HepG2 (cell line): ENCODE data around the gene LGI4. TPM values are rescaled to one million over a fixed set of nuclear protein-coding genes. Genes with fewer than 3 reads are reported as not detected.
A peak's percentile ranks its signal among the peaks of the same experiment; 100 is the strongest.
"Not testable (repeated sequence)": the region's sequence is repeated elsewhere in the genome, so short reads cannot be mapped to it uniquely, and the experiment has no call there.

Experiments
- ATAC-seq: fragments of 200-7000 bp; cut with Tn5 transposase; 3 replicates; pipeline ENCODE4 v1.9.1; 2020; ENCODE audit warnings: mild to moderate bottlenecking, moderate library complexity
- BruUV-seq: library from RNA; stranded (reverse); fragments of 400-500 nt; replicated peaks from 2 replicates; lab custom pipeline; 2021; lab: Mats Ljungman, UMichigan
- CTCF ChIA-PET: fragments of 300-600 bp; formaldehyde crosslinking; extraction: SDS; loops from one replicate; lab custom pipeline; 2021; ENCODE audit warnings: low total read pairs, inconsistent platforms, low intra/inter-chr PET ratio; lab: Yijun Ruan, JAX
- POLR2A ChIA-PET: fragments of 350-600 bp; sonication (Branson Sonifier 250); formaldehyde crosslinking; loops from one replicate; lab custom pipeline; 2020; ENCODE audit warnings: antibody characterized with exemption, inconsistent platforms; lab: Yijun Ruan, JAX
- DNase-seq: peaks from one replicate; pipeline ENCODE4 v3.0.0-alpha.2; 2015; ENCODE audit warnings: low spot score
- FAIRE-seq: peaks from 3 replicates; lab custom pipeline; 2011; peaks lifted over from hg19 to GRCh38; lab: Jason Lieb, UNC
- H2AFZ ChIP-seq: one replicate; pipeline ENCODE4 v1.6.1; 2011; ENCODE audit warnings: low read length, inconsistent platforms
- H3K27ac ChIP-seq: fragments of 300-600 bp; 3 replicates; pipeline ENCODE4 v1.8.0; 2011; ENCODE audit warnings: mixed run types, mild to moderate bottlenecking, mixed read lengths, low read length, inconsistent platforms; ENCODE audit not compliant: insufficient read depth; ENCODE audit errors: extremely low read length
- H3K27me3 ChIP-seq, 2 experiments: fragments of 200-600 bp in 1 of 2; 2 replicates in 1 of 2; 3 replicates in 1 of 2; pipeline versions ENCODE4 v1.6.0 to v1.8.0; 2011; ENCODE audit warnings: low read length in 2 of 2, mild to moderate bottlenecking in 2 of 2, moderate library complexity in 2 of 2, inconsistent platforms in 1 of 2; ENCODE audit not compliant: insufficient read depth in 2 of 2, control insufficient read depth in 1 of 2
- H3K36me3 ChIP-seq, 2 experiments: fragments of 200-600 bp in 1 of 2; replicated peaks in 1 of 2; 2 replicates in 1 of 2; 3 replicates in 1 of 2; pipeline versions ENCODE4 v1.5.1 to v1.8.0; 2011; ENCODE audit warnings: low read length in 2 of 2, inconsistent platforms in 1 of 2; ENCODE audit not compliant: insufficient read depth in 2 of 2, control insufficient read depth in 1 of 2
- H3K4me1 ChIP-seq: 2 replicates; pipeline ENCODE4 v1.5.1; 2012; ENCODE audit warnings: low read length, inconsistent platforms; ENCODE audit not compliant: insufficient read depth
- H3K4me2 ChIP-seq: 2 replicates; pipeline ENCODE4 v1.6.0; 2011; ENCODE audit warnings: low read depth, low read length, inconsistent platforms
- H3K4me3 ChIP-seq, 3 experiments: fragments of 200-600 bp in 1 of 3; sonication (generic), shearing (Covaris generic) in 1 of 3; replicated peaks in 1 of 3; 2 replicates each; pipeline ENCODE4 v1.5.1; 2011 to 2016; ENCODE audit warnings: low read length in 3 of 3, inconsistent platforms in 2 of 3, low read depth in 2 of 3, mild to moderate bottlenecking in 2 of 3, control low read depth in 1 of 3, mixed read lengths in 1 of 3; ENCODE audit not compliant: insufficient read depth in 1 of 3
- H3K79me2 ChIP-seq: one replicate; pipeline ENCODE4 v1.6.1; 2011; ENCODE audit warnings: low read length, inconsistent platforms; ENCODE audit not compliant: insufficient read depth
- H3K9ac ChIP-seq: 2 replicates; pipeline ENCODE4 v1.6.0; 2011; ENCODE audit warnings: mild to moderate bottlenecking, low read depth, low read length, inconsistent platforms; ENCODE audit not compliant: insufficient read depth
- H3K9me3 ChIP-seq: 2 replicates; pipeline ENCODE4 v1.5.1; 2012; ENCODE audit warnings: mild to moderate bottlenecking, low read length
- H4K20me1 ChIP-seq: 2 replicates; pipeline ENCODE4 v1.6.0; 2011; ENCODE audit warnings: inconsistent platforms, mild to moderate bottlenecking, low read length, moderate library complexity; ENCODE audit not compliant: insufficient read depth
- FOXP1 ChIP-seq, 2 experiments: fragments of 450-650 bp in 1 of 2; IDR thresholded peaks; 2 replicates each; pipeline ENCODE4 v1.6.1; 2017 to 2018; ENCODE audit warnings: antibody characterized with exemption in 1 of 2
- JUND ChIP-seq: sonication (generic); formaldehyde crosslinking; IDR thresholded peaks from 2 replicates; pipeline ENCODE4 v1.8.0; 2022; ENCODE audit warnings: mild to moderate bottlenecking, missing genetic modification reagents
- NFIB ChIP-seq: sonication (generic); formaldehyde crosslinking; IDR thresholded peaks from 2 replicates; pipeline ENCODE4 v1.9.0; 2021; ENCODE audit warnings: missing genetic modification reagents, mild to moderate bottlenecking, borderline replicate concordance
- NFKB2 ChIP-seq: sonication (generic); formaldehyde crosslinking; IDR thresholded peaks from 2 replicates; pipeline ENCODE4 v1.4.0; 2020; ENCODE audit warnings: missing genetic modification reagents, borderline replicate concordance
- NR2F6 ChIP-seq, 2 experiments: IDR thresholded peaks; 2 replicates each; pipeline ENCODE4 v1.6.1; 2016; ENCODE audit warnings: antibody characterized with exemption in 1 of 2, mild to moderate bottlenecking in 1 of 2
- RBFOX2 ChIP-seq: fragments of 200-400 bp; formaldehyde crosslinking; IDR thresholded peaks from 2 replicates; pipeline ENCODE4 v1.6.1; 2017; ENCODE audit warnings: low read depth, mild to moderate bottlenecking, low read length
- RCOR2 ChIP-seq: IDR thresholded peaks from 2 replicates; pipeline ENCODE4 v1.6.1; 2016; ENCODE audit warnings: missing biosample characterization, missing genetic modification reagents
- RXRB ChIP-seq: IDR thresholded peaks from 2 replicates; pipeline ENCODE4 v1.6.1; 2016; ENCODE audit warnings: borderline replicate concordance, missing genetic modification reagents, missing compliant biosample characterization
- ZBTB20 ChIP-seq: sonication (generic); formaldehyde crosslinking; IDR thresholded peaks from 2 replicates; pipeline ENCODE4 v1.8.1; 2023; ENCODE audit warnings: missing genetic modification reagents, low read depth, mild to moderate bottlenecking, borderline replicate concordance
- ZNF3 ChIP-seq: IDR thresholded peaks from 2 replicates; pipeline ENCODE4 v1.7.0; 2017; ENCODE audit warnings: inconsistent platforms
- ZNF468 ChIP-seq: sonication (generic); formaldehyde crosslinking; IDR thresholded peaks from 2 replicates; pipeline ENCODE4 v1.8.0; 2022; ENCODE audit warnings: mild to moderate bottlenecking, moderate library complexity, missing genetic modification reagents
- ZNF710 ChIP-seq: sonication (generic); formaldehyde crosslinking; IDR thresholded peaks from 2 replicates; pipeline ENCODE4 v1.5.0; 2020; ENCODE audit warnings: mild to moderate bottlenecking, missing genetic modification reagents, borderline replicate concordance
- WGBS: methylation state at CpG from one replicate; pipeline ENCODE4 v1.1.6; 2017; ENCODE audit warnings: low lambda C conversion rate; 5-methylcytosine and 5-hydroxymethylcytosine counted together
- in situ Hi-C: cut with HindIII; loops from 2 replicates; pipeline ENCODE4 v1.10.0; 2017; ENCODE audit warnings: low pct_unique_long_range_greater_than_20kb; ENCODE audit not compliant: extremely low pct_ligation_motif_present
- intact Hi-C: fragments of 100-400 bp; cut with micrococcal nuclease; formaldehyde crosslinking; loops from one replicate; pipeline ENCODE4 v1.10.0; 2022; ENCODE audit not compliant: unreplicated experiment
- polyA plus RNA-seq, 8 experiments: library from polyadenylated mRNA; depleted of rRNA in 3 of 8; stranded (reverse) in 7 of 8; unstranded in 1 of 8; fragments of >200 nt; fragmentation: Illumina TruSeq in 4 of 8; extraction: Trizol in 4 of 8; gene quantifications; 2 replicates each; pipeline versions ENCODE4 v1.2.1 to v1.2.3, GENCODE V29; 2011 to 2016; ENCODE audit warnings: low read depth in 4 of 8, missing spikeins in 1 of 8, mixed read lengths in 1 of 8; ENCODE audit not compliant: insufficient read depth in 1 of 8
- total RNA-seq, 5 experiments: library from RNA; depleted of rRNA; stranded (reverse); fragments of >200 nt; fragmentation: Illumina TruSeq; extraction: Trizol; gene quantifications; 2 replicates each; pipeline ENCODE4 v1.2.3, GENCODE V29; 2016; ENCODE audit warnings: low read depth in 1 of 5
- TF ChIP-seq, protein P1 (sequence below): sonication (generic); formaldehyde crosslinking; conservative IDR thresholded peaks from 2 replicates; pipeline ENCODE4 v1.4.0; 2020; ENCODE audit warnings: missing genetic modification reagents
- TF ChIP-seq, protein P2 (sequence below): sonication (generic); formaldehyde crosslinking; IDR thresholded peaks from 2 replicates; pipeline ENCODE4 v1.5.0; 2020; ENCODE audit warnings: missing genetic modification reagents

Gene LGI4
- total and polyA plus RNA-seq, 2 of the 13 experiments (the other 11 are each of a cell fraction or from before 2014, with no cell fraction given): 2.8 TPM; not detected in 1

- peak; percentile 49; the same call in 1 of the 2 replicates for TF ChIP-seq RBFOX2
- TF ChIP-seq FOXP1, NR2F6 (IDR thresholded peaks at IDR 0.05): not testable (repeated sequence)
- TF ChIP-seq FOXP1 (CRISPR knock-in tag; IDR thresholded peaks at IDR 0.05): peak; percentile 74
- TF ChIP-seq JUND (CRISPR knock-in tag): 0 out of 2 replicates have a peak, but pooled peaks have one; percentile 11
- TF ChIP-seq NR2F6 (CRISPR knock-in tag; IDR thresholded peaks at IDR 0.05): peak; percentile 72; the same call in 1 of the 2 replicates
- TF ChIP-seq ZBTB20 (CRISPR knock-in tag): peak; percentile 93; the same call in 1 of the 2 replicates
- peak; percentile 69; the same call in 1 of the 2 replicates for TF ChIP-seq ZNF710 (CRISPR knock-in tag)
These were observed 5.1 kb downstream of the LGI4 start (continued) for GRCh38 chr19:35129724-35130274.

DNA sequence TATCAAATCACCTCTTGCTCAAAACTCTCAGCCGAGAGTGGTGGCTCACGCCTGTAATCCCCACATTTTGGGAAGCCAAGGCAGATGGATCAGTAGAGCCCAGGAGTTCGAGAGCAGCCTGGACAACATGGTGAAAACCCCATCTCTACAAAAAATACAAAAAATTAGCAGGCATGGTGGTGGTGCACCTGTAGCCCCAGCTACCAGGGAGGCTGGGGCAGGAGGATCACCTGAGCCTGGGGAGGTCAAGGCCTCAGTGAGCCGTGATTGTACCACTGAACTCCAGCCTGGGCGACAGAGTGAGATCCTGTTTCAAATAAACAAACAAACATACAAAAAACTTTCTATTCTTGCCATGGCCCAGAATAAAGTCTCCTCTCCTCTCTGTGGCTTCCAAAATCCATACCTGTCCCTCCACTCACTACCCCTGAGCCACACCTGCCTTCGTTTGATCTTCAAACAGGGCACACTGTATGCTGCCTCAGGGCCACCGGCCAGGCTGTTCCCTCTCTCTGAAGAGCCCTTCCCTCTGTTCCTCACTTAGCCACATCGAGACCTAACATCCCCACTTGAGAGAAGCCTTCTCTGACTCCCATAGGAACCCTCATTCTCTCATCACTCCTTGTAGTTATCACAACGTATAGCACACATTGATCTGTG is 6.3 kb downstream of the LGI4 start:
- no peak overlapping the region for H3K9ac ChIP-seq
- no peak for FAIRE-seq
- 79% methylated on average over 9 of the region's 9 CpGs for WGBS
- TF ChIP-seq NFKB2 (CRISPR knock-in tag) (peak; percentile 25; the same call in 1 of the 2 replicates), RXRB (CRISPR knock-in tag) (no peak), ZNF468 (no peak), NFIB (no peak), ZNF3 (CRISPR knock-in tag) (no peak), RCOR2 (CRISPR knock-in tag) (peak; percentile 63; the same call in 1 of the 2 replicates)
- TF ChIP-seq, protein P1, sequence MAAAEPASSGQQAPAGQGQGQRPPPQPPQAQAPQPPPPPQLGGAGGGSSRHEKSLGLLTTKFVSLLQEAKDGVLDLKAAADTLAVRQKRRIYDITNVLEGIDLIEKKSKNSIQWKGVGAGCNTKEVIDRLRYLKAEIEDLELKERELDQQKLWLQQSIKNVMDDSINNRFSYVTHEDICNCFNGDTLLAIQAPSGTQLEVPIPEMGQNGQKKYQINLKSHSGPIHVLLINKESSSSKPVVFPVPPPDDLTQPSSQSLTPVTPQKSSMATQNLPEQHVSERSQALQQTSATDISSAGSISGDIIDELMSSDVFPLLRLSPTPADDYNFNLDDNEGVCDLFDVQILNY: no peak
- TF ChIP-seq, protein P2, sequence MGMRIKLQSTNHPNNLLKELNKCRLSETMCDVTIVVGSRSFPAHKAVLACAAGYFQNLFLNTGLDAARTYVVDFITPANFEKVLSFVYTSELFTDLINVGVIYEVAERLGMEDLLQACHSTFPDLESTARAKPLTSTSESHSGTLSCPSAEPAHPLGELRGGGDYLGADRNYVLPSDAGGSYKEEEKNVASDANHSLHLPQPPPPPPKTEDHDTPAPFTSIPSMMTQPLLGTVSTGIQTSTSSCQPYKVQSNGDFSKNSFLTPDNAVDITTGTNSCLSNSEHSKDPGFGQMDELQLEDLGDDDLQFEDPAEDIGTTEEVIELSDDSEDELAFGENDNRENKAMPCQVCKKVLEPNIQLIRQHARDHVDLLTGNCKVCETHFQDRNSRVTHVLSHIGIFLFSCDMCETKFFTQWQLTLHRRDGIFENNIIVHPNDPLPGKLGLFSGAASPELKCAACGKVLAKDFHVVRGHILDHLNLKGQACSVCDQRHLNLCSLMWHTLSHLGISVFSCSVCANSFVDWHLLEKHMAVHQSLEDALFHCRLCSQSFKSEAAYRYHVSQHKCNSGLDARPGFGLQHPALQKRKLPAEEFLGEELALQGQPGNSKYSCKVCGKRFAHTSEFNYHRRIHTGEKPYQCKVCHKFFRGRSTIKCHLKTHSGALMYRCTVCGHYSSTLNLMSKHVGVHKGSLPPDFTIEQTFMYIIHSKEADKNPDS (CRISPR knock-in tag): no peak

More for the DNA sequence above, 6.3 kb downstream of the LGI4 start:
- CTCF ChIA-PET: no interaction called here
- BruUV-seq: no TSS peak
- Histone ChIP-seq H3K4me1 (peaks cover 84% of the 10 kb centered on the region), H3K9me3 (no peaks in the 10 kb centered on the region), H3K4me2 (peak overlapping the region; percentile 5; the same call in 1 of the 2 replicates), H3K4me3 (no peak overlapping the region), H3K36me3 (no peaks in the 10 kb centered on the region), H3K27me3 (no peaks in the 10 kb centered on the region), H2AFZ (no peak overlapping the region), H3K79me2 (no peaks in the 10 kb centered on the region), H4K20me1 (no peaks in the 10 kb centered on the region), H3K27ac (peak overlapping the region; percentile 35)
- intact Hi-C loops (no loop called here), in situ Hi-C loops (no loop called here)
- DNase-seq (no peak), ATAC-seq (no peak)
- POLR2A ChIA-PET: no interaction called here
